OCI-LY7 (cell line): ENCODE results near the gene PLOD1. TPM values are rescaled to one million over a fixed set of nuclear protein-coding genes. Genes with fewer than 3 reads are reported as not detected.

ENCODE experiments used
- BruUV-seq: library from RNA; stranded (reverse); fragments of 400-500 nt; replicated peaks from 2 replicates; lab custom pipeline; 2021; lab: Mats Ljungman, UMichigan
- CTCF ChIA-PET: fragments of 300-600 bp; sonication (Branson Sonifier 250); formaldehyde crosslinking; loops from one replicate; lab custom pipeline; 2022; ENCODE audit warnings: antibody characterized with exemption; ENCODE audit not compliant: unreplicated experiment; lab: Charles Lee
- POLR2A ChIA-PET: fragments of 300-600 bp; sonication (Branson Sonifier 250); formaldehyde crosslinking; loops from one replicate; lab custom pipeline; 2022; ENCODE audit warnings: antibody characterized with exemption; lab: Charles Lee
- DNase-seq: peaks from one replicate; pipeline ENCODE4 v3.0.0-alpha.2; 2015; ENCODE audit warnings: low spot score
- H2AFZ ChIP-seq: fragments of 200-600 bp; sonication (generic), shearing (Covaris generic); 2 replicates; pipeline ENCODE4 v1.6.1; 2014; ENCODE audit warnings: mild to moderate bottlenecking, antibody characterized with exemption, low read length, moderate library complexity
- H3K27ac ChIP-seq: fragments of 200-600 bp; sonication (generic); 2 replicates; pipeline ENCODE4 v1.5.1; 2014; ENCODE audit warnings: mixed run types, low read depth, mild to moderate bottlenecking, moderate library complexity, low read length, inconsistent platforms; ENCODE audit not compliant: poor library complexity, severe bottlenecking
- H3K36me3 ChIP-seq: fragments of 200-600 bp; sonication (generic); 2 replicates; pipeline ENCODE4 v1.6.1; 2014; ENCODE audit warnings: mild to moderate bottlenecking, antibody characterized with exemption, low read length, moderate library complexity, mixed read lengths; ENCODE audit not compliant: insufficient read depth
- H3K4me1 ChIP-seq: fragments of 200-600 bp; sonication (generic); 2 replicates; pipeline ENCODE4 v1.5.1; 2014; ENCODE audit warnings: mild to moderate bottlenecking, low read length; ENCODE audit not compliant: insufficient read depth, poor library complexity, severe bottlenecking
- H3K4me2 ChIP-seq: fragments of 200-600 bp; sonication (generic); 2 replicates; pipeline ENCODE4 v1.6.1; 2014; ENCODE audit warnings: mild to moderate bottlenecking, low read length
- H3K4me3 ChIP-seq: fragments of 200-600 bp; sonication (generic); 2 replicates; pipeline ENCODE4 v1.5.1; 2014; ENCODE audit warnings: mild to moderate bottlenecking, low read depth, low read length; ENCODE audit not compliant: poor library complexity, severe bottlenecking
- H3K79me2 ChIP-seq: fragments of 200-600 bp; sonication (generic); 2 replicates; pipeline ENCODE4 v1.6.1; 2016; ENCODE audit warnings: low read depth, mild to moderate bottlenecking, low read length, moderate library complexity, mixed read lengths; ENCODE audit not compliant: insufficient read depth
- H3K9me2 ChIP-seq: fragments of 200-600 bp; sonication (generic); 2 replicates; pipeline ENCODE4 v1.6.1; 2016; ENCODE audit warnings: mild to moderate bottlenecking, low read length, mixed read lengths; ENCODE audit not compliant: insufficient read depth
- H3K9me3 ChIP-seq: fragments of 200-600 bp; sonication (generic); 2 replicates; pipeline ENCODE4 v1.6.1; 2014; ENCODE audit warnings: mild to moderate bottlenecking, mixed run types, low read length, mixed read lengths
- H4K20me1 ChIP-seq: fragments of 200-600 bp; sonication (generic); 2 replicates; pipeline ENCODE4 v1.6.1; 2014; ENCODE audit warnings: mild to moderate bottlenecking, antibody characterized with exemption, low read length, moderate library complexity, mixed read lengths; ENCODE audit not compliant: insufficient read depth
- CTCF ChIP-seq: fragments of 200-600 bp; sonication (generic); conservative IDR thresholded peaks from 2 replicates; pipeline ENCODE4 v1.5.1; 2014; ENCODE audit warnings: mild to moderate bottlenecking, antibody characterized with exemption, low read length, moderate library complexity, mixed read lengths
- EZH2phosphoT487 ChIP-seq: fragments of 200-600 bp; sonication (generic); IDR thresholded peaks from 2 replicates; pipeline ENCODE4 v1.6.1; 2018; ENCODE audit warnings: low read depth, borderline replicate concordance, mild to moderate bottlenecking, mixed run types, antibody characterized with exemption, low read length, moderate library complexity, mixed read lengths
- intact Hi-C: fragments of 100-400 bp; cut with micrococcal nuclease; formaldehyde crosslinking; loops from one replicate; pipeline ENCODE4 v1.10.0; 2022; ENCODE audit not compliant: unreplicated experiment
- total RNA-seq, 2 experiments: library from RNA; depleted of rRNA in 1 of 2; stranded (reverse); fragments of >200 nt in 1 of 2; shearing (Covaris generic) in 1 of 2; gene quantifications; 2 replicates each; pipeline ENCODE4 v1.2.3, GENCODE V29; 2014 to 2022

PLOD1 gene
- total RNA-seq, 2 experiments from 2014 or later: 11.3 to 11.7 TPM

- peaks cover 17% of the 10 kb centered on the region for H3K4me1 ChIP-seq
- BruUV-seq: no TSS peak
- POLR2A ChIA-PET: interaction anchor here (0.6 kb wide), 1 partner anchor 238 kb away, joined by 3 read pairs; no protein-coding TSS in a partner anchor
- no peak overlapping the region for H2AFZ ChIP-seq
- H3K9me3 ChIP-seq: no peaks in the 10 kb centered on the region
- CTCF ChIA-PET: no interaction called here
- H3K36me3 ChIP-seq: peaks cover 75% of the 10 kb centered on the region
- H3K27ac ChIP-seq: no peak overlapping the region
- H4K20me1 ChIP-seq: no peaks in the 10 kb centered on the region
- H3K79me2 ChIP-seq: peaks cover 31% of the 10 kb centered on the region
- DNase-seq: no peak
- TF ChIP-seq CTCF (no peak), EZH2phosphoT487 (no peak)
- H3K9me2 ChIP-seq: no peaks in the 10 kb centered on the region
- intact Hi-C loops: loop anchor here (10.0 kb wide), 1 partner anchor 250 kb away; the partner anchor contains the start of gene AGTRAP
- H3K4me2 ChIP-seq: no peak overlapping the region
- no peak overlapping the region for H3K4me3 ChIP-seq
These were observed 50.7 kb downstream of the PLOD1 start for GRCh38 chr1:11985171-11985570.

- no peak for DNase-seq
- Histone ChIP-seq H3K36me3 (peaks cover 82% of the 10 kb centered on the region), H3K9me3 (no peaks in the 10 kb centered on the region), H2AFZ (no peak overlapping the region), H3K4me1 (peaks cover 16% of the 10 kb centered on the region), H3K4me3 (no peak overlapping the region), H3K79me2 (peaks cover 27% of the 10 kb centered on the region), H4K20me1 (no peaks in the 10 kb centered on the region), H3K9me2 (no peaks in the 10 kb centered on the region), H3K27ac (no peak overlapping the region), H3K4me2 (no peak overlapping the region)
- ChIA-PET POLR2A (interaction anchor here (0.6 kb wide), 3 partner anchors 193 to 323 kb away, joined by 3 to 4 read pairs (median 3); no protein-coding TSS in a partner anchor), CTCF (no interaction called here)
- TF ChIP-seq EZH2phosphoT487 (no peak), CTCF (no peak)
- intact Hi-C loops: loop anchor here (10.0 kb wide), 1 partner anchor 251 kb away; the partner anchor contains the start of gene AGTRAP
- no TSS peak for BruUV-seq
These were observed 51.3 kb downstream of the PLOD1 start for GRCh38 chr1:11985851-11986250.

GRCh38 chr1:11989669-11990068, 55.2 kb downstream of the PLOD1 start:
- H3K36me3 ChIP-seq: peaks cover 85% of the 10 kb centered on the region
- no peak overlapping the region for H3K4me2 ChIP-seq
- intact Hi-C loops: loop anchor here (10.0 kb wide), 1 partner anchor 255 kb away; the partner anchor contains the start of gene AGTRAP
- ChIA-PET POLR2A (no interaction called here), CTCF (no interaction called here)
- no peak for DNase-seq
- no peaks in the 10 kb centered on the region for H4K20me1 ChIP-seq
- peaks cover 9% of the 10 kb centered on the region for H3K79me2 ChIP-seq
- H3K4me1 ChIP-seq: no peaks in the 10 kb centered on the region
- no peak overlapping the region for H3K4me3 ChIP-seq
- H3K9me3 ChIP-seq: no peaks in the 10 kb centered on the region
- H2AFZ ChIP-seq: no peak overlapping the region
- no peaks in the 10 kb centered on the region for H3K9me2 ChIP-seq
- no peak for TF ChIP-seq CTCF
- no peak for TF ChIP-seq EZH2phosphoT487
- no peak overlapping the region for H3K27ac ChIP-seq
- BruUV-seq: no TSS peak
